Spleen (tissue), 11 donors: Measurements from ENCODE around the gene NIPSNAP3A. TPM values are rescaled to one million over a fixed set of nuclear protein-coding genes. Genes with fewer than 3 reads are reported as not detected.

Experiments
- DNase-seq: peaks from one replicate; pipeline ENCODE4 v3.0.0-alpha.2; 2020
- H3K27ac ChIP-seq, 8 donors: fragments of 200-600 bp; sonication (generic) in 7 of 8; 1 replicate in 4 of 8; 2 replicates in 4 of 8; pipeline versions ENCODE4 v1.5.0 to v1.8.0; 2016 to 2021; ENCODE audit warnings: inconsistent platforms in 4 of 8, mild to moderate bottlenecking in 4 of 8, moderate library complexity in 1 of 8
- H3K27me3 ChIP-seq, 7 donors: fragments of 200-600 bp; sonication (generic) in 6 of 7; replicated peaks in 1 of 7; 1 replicate in 4 of 7; 2 replicates in 3 of 7; pipeline versions ENCODE4 v1.5.0 to v1.8.0; 2016 to 2021; ENCODE audit warnings: inconsistent platforms in 3 of 7, mild to moderate bottlenecking in 1 of 7
- H3K36me3 ChIP-seq, 6 donors: fragments of 200-600 bp; sonication (generic) in 5 of 6; 1 replicate in 4 of 6; 2 replicates in 2 of 6; pipeline versions ENCODE4 v1.5.0 to v1.8.0; 2016 to 2021; ENCODE audit warnings: inconsistent platforms in 2 of 6
- H3K4me1 ChIP-seq, 6 donors: fragments of 200-600 bp; sonication (generic) in 5 of 6; 1 replicate in 3 of 6; 2 replicates in 3 of 6; pipeline versions ENCODE4 v1.5.0 to v1.8.0; 2016 to 2021; ENCODE audit warnings: inconsistent platforms in 3 of 6
- H3K4me3 ChIP-seq, 8 donors: fragments of 200-600 bp; sonication (generic) in 7 of 8; 1 replicate in 4 of 8; 2 replicates in 4 of 8; pipeline versions ENCODE4 v1.5.0 to v1.8.0; 2016 to 2021; ENCODE audit warnings: inconsistent platforms in 4 of 8, mild to moderate bottlenecking in 4 of 8, moderate library complexity in 2 of 8
- H3K9me3 ChIP-seq, 8 donors: fragments of 200-600 bp; sonication (generic) in 7 of 8; 1 replicate in 4 of 8; 2 replicates in 4 of 8; pipeline versions ENCODE4 v1.5.0 to v1.8.0; 2016 to 2021; ENCODE audit warnings: inconsistent platforms in 4 of 8
- CTCF ChIP-seq, 11 experiments: fragments of 200-600 bp in 7 of 11; fragments of 450-650 bp in 4 of 11; sonication (generic) in 4 of 11; IDR thresholded peaks in 8 of 11; conservative IDR thresholded peaks in 3 of 11; 1 replicate in 7 of 11; 2 replicates in 4 of 11; pipeline versions ENCODE4 v1.4.0 to v1.8.0; 2016 to 2021; ENCODE audit warnings: antibody characterized with exemption in 11 of 11, inconsistent platforms in 4 of 11, mild to moderate bottlenecking in 1 of 11
- POLR2A ChIP-seq, 3 donors: fragments of 450-650 bp; IDR thresholded peaks; one replicate each; pipeline ENCODE4 v1.5.1; 2017; ENCODE audit warnings: antibody characterized with exemption in 3 of 3, mild to moderate bottlenecking in 1 of 3
- POLR2AphosphoS5 ChIP-seq, 3 donors: sonication (generic); formaldehyde crosslinking; IDR thresholded peaks; one replicate each; pipeline ENCODE4 v1.5.1; 2017; ENCODE audit warnings: antibody characterized with exemption in 3 of 3
- WGBS, 5 donors: extraction: QIAGEN DNeasy Blood & Tissue Kit in 3 of 5; methylation state at CpG; one replicate each; pipeline versions ENCODE4 v1.1.5 to v1.1.7; 2013 to 2018; 5-methylcytosine and 5-hydroxymethylcytosine counted together
- intact Hi-C: fragments of 100-400 bp; cut with DNase I; formaldehyde crosslinking; loops from one replicate; pipeline ENCODE4 v1.15.0; 2023; ENCODE audit warnings: low total_unique reads
- polyA plus RNA-seq, 3 donors: library from polyadenylated mRNA; stranded (reverse); fragments of 200-250 nt; gene quantifications; one replicate each; pipeline ENCODE4 v1.2.1, GENCODE V29; 2013
- total RNA-seq, 7 donors: library from RNA; depleted of rRNA in 3 of 7; stranded (reverse); fragments of >200 nt in 3 of 7; fragmentation: NEBNext Ultra II Directional in 4 of 7; extraction: Animal tissue kit (Norgen Biotek cat#: 25700) in 4 of 7; gene quantifications; one replicate each; pipeline versions ENCODE4 v1.1.0 to v1.2.1, GENCODE V29; 2016 to 2021
- donor health status: healthy with polysubstance abuse.
- donor health status: DM: no; HTN: no; CAD: no; lungs with moderate emphysema.
- donor health status: DM: no; HTN: no; CAD: no.
- donor health status: Bipolar disorder and iron deficiency.
- donor health status: healthy.
- donor health status: DM: no; HTN: no; CAD: no.
- donor health status: DM: yes; HTN: yes; CAD: no.

The NIPSNAP3A gene
- total and polyA plus RNA-seq, 10 donors, result 17.2 to 28.5 (median 23.4) TPM

GRCh38 chr9:104748359-104749031 lies 1.0 kb downstream of the NIPSNAP3A start:
- 5 to 7% (median 7%) methylated on average over 19 of the region's 19 CpGs for WGBS, 5 donors
- Histone ChIP-seq H3K4me1 (peaks cover 11 to 46% (median 24%) of the 10 kb centered on the region in 6 donors), H3K27ac (peak overlapping the region; percentile 88 to 97 (median 96)), H3K27me3 (no peaks in the 10 kb centered on the region), H3K4me3 (peak overlapping the region; percentile 68 to 87 (median 79)), H3K9me3 (no peaks in the 10 kb centered on the region), H3K36me3 (peaks cover 0 to 28% (median 14%) of the 10 kb centered on the region in 6 donors)
- no peak for DNase-seq
- intact Hi-C loops, result no loop called here
- TF ChIP-seq POLR2A (IDR thresholded peaks at IDR 0.05) (no peak), POLR2AphosphoS5 (IDR thresholded peaks at IDR 0.05) (peak in 1 of 3 donors; percentile 40), CTCF (IDR thresholded peaks at IDR 0.05 in 8 of 11, conservative IDR thresholded peaks at IDR 0.05 in 3 of 11) (no peak)

- TF ChIP-seq POLR2AphosphoS5 (IDR thresholded peaks at IDR 0.05) (no peak), CTCF (IDR thresholded peaks at IDR 0.05 in 8 of 11, conservative IDR thresholded peaks at IDR 0.05 in 3 of 11) (no peak), POLR2A (IDR thresholded peaks at IDR 0.05) (no peak)
- H3K27ac ChIP-seq, result peak overlapping the region in 1 of 8 donors; percentile 10
- H3K36me3 ChIP-seq, result peaks cover 0 to 45% (median 24%) of the 10 kb centered on the region in 6 donors
- peaks cover 11 to 46% (median 24%) of the 10 kb centered on the region in 6 donors for H3K4me1 ChIP-seq
- intact Hi-C loops, result no loop called here
- DNase-seq, result no peak
- 73 to 84% (median 77%) methylated on average over 3 of the region's 3 CpGs for WGBS, 5 donors
- H3K27me3 ChIP-seq, result no peaks in the 10 kb centered on the region
- H3K9me3 ChIP-seq, result no peaks in the 10 kb centered on the region
- no peak overlapping the region for H3K4me3 ChIP-seq
These were observed 2.8 kb downstream of the NIPSNAP3A start for GRCh38 chr9:104750185-104750767.

GRCh38 chr9:104758974-104759373 lies 11.5 kb downstream of the NIPSNAP3A start:
- no peak for TF ChIP-seq POLR2A (IDR thresholded peaks at IDR 0.05)
- intact Hi-C loops, result no loop called here
- peaks cover 0 to 66% (median 12%) of the 10 kb centered on the region in 6 donors for H3K36me3 ChIP-seq
- no peaks in the 10 kb centered on the region for H3K9me3 ChIP-seq
- no peak for DNase-seq
- 59 to 76% (median 67%) methylated on average over 3 of the region's 3 CpGs for WGBS, 5 donors
- H3K27ac ChIP-seq, result peak overlapping the region in 1 of 8 donors; percentile 16
- no peaks in the 10 kb centered on the region for H3K27me3 ChIP-seq
- H3K4me3 ChIP-seq, result no peak overlapping the region
- peaks cover 0 to 6% (median 4%) of the 10 kb centered on the region in 6 donors for H3K4me1 ChIP-seq

- TF ChIP-seq CTCF (IDR thresholded peaks at IDR 0.05 in 8 of 11, conservative IDR thresholded peaks at IDR 0.05 in 3 of 11) (no peak), POLR2A (IDR thresholded peaks at IDR 0.05) (no peak)
- Histone ChIP-seq H3K4me1 (peaks cover 0 to 34% (median 20%) of the 10 kb centered on the region in 6 donors), H3K9me3 (no peaks in the 10 kb centered on the region), H3K4me3 (peak overlapping the region in 4 of 8 donors; percentile 68 to 81 (median 74)), H3K27me3 (no peaks in the 10 kb centered on the region), H3K27ac (peak overlapping the region in 2 of 8 donors; percentile 6 to 91), H3K36me3 (peaks cover 0 to 11% (median 0%) of the 10 kb centered on the region in 6 donors)
- DNase-seq, result no peak
- 57 to 77% (median 61%) methylated on average over 5 of the region's 5 CpGs for WGBS, 5 donors
- intact Hi-C loops, result no loop called here
These were observed 17.7 kb downstream of the NIPSNAP3A start for GRCh38 chr9:104765138-104765537.
